22Rv1 (cell line): ENCODE results near the gene CLCC1.
A peak's percentile ranks its signal among the peaks of the same experiment; 100 is the strongest.
"Not testable (repeated sequence)": the region's sequence is repeated elsewhere in the genome, so short reads cannot be mapped to it uniquely, and the experiment has no call there.

Source experiments
- H3K27ac ChIP-seq: fragments of 450-650 bp; 2 replicates; pipeline ENCODE4 v1.5.1; 2017
- ZFX ChIP-seq: fragments of 450-650 bp; IDR thresholded peaks from 2 replicates; pipeline ENCODE4 v1.6.1; 2017; ENCODE audit warnings: antibody characterized with exemption, borderline replicate concordance
- TF ChIP-seq, protein P1 (sequence below): fragments of 450-650 bp; IDR thresholded peaks from 2 replicates; pipeline ENCODE4 v1.5.1; 2017; ENCODE audit warnings: mild to moderate bottlenecking

CLCC1 gene, protein sequence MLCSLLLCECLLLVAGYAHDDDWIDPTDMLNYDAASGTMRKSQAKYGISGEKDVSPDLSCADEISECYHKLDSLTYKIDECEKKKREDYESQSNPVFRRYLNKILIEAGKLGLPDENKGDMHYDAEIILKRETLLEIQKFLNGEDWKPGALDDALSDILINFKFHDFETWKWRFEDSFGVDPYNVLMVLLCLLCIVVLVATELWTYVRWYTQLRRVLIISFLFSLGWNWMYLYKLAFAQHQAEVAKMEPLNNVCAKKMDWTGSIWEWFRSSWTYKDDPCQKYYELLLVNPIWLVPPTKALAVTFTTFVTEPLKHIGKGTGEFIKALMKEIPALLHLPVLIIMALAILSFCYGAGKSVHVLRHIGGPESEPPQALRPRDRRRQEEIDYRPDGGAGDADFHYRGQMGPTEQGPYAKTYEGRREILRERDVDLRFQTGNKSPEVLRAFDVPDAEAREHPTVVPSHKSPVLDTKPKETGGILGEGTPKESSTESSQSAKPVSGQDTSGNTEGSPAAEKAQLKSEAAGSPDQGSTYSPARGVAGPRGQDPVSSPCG

DNA sequence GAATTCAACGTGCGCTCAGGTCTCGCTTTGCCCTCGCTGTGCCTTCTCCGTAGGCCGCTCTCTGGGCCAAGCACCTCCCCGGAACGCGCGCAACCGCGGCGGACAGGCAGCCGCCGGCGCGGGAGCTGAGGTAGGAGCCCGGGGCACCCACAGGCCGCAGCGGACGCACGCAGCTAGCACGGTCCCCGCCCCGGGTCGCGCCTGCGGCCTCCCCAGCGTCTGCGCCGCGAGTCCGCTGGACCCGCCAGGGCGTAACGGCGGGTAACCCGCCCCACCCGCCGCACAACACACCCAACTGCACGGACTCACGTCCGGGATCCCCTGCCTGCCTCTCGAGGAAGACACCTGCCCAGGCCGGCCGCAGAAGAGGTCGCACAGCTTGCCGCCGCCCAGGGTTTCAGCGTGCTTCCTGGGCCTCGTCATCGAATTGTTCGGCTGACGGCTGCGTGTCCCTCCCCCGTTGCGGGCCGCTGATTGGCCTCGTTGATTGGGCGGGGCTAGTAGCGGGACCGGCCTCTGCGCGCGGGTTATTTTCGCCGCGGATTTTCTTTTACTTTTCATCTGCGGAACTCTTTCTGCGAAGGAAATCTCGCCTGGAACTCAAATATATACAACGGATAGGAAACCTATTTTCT is at the start of gene CLCC1:
Gene CLCC1 (minus strand): TSS at position 433 of the 635 bp plus-strand sequence. CDS start 13,047 bp downstream, outside the sequence.
- TF ChIP-seq, protein P1, sequence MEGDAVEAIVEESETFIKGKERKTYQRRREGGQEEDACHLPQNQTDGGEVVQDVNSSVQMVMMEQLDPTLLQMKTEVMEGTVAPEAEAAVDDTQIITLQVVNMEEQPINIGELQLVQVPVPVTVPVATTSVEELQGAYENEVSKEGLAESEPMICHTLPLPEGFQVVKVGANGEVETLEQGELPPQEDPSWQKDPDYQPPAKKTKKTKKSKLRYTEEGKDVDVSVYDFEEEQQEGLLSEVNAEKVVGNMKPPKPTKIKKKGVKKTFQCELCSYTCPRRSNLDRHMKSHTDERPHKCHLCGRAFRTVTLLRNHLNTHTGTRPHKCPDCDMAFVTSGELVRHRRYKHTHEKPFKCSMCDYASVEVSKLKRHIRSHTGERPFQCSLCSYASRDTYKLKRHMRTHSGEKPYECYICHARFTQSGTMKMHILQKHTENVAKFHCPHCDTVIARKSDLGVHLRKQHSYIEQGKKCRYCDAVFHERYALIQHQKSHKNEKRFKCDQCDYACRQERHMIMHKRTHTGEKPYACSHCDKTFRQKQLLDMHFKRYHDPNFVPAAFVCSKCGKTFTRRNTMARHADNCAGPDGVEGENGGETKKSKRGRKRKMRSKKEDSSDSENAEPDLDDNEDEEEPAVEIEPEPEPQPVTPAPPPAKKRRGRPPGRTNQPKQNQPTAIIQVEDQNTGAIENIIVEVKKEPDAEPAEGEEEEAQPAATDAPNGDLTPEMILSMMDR = no peak
- TF ChIP-seq ZFX = peak; percentile 76; the same call in 1 of the 2 replicates
- H3K27ac ChIP-seq = peak within 1 kb of the TSS; percentile 95

DNA sequence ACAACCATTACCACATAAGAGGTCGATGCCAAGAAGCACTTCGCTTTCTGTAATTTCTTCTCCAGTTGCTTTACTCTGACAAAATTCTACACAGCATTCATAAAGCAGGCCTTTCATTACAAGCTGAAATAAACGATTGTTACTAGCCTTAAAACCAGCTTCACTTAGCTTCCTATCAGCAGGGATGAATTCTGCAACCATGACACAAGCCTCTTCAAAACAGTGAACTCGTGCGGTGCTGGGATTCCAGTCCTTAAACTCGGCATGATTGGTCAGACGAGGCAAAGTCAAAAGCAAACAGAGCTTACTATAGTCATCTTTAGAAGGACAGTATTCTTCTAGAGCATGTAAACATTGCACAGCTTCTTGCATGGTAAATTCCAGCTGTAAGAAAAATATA is 48.1 kb upstream of the CLCC1 start:
- no peak overlapping the region for H3K27ac ChIP-seq
- TF ChIP-seq, protein P1 = no peak
- no peak for TF ChIP-seq ZFX

DNA sequence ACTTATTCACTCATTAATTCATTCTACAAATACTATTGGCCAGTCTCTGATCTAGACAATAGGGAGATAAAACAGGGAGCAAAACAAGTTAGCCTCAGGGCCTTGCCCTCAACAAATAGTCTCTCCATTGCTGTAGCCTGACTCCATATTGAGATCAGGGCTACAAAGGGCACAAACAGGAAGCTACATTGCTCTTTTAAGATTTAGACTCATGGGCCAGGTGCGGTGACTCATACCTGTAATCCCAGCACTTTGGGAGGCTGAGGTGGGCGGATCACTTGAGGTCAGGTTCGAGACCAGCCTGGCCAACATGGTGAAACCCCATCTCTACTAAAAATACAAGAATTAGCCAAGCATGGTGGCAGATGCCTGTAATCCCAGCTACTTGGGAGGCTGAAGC is 33.3 kb upstream of the CLCC1 start:
- not testable (repeated sequence) for H3K27ac ChIP-seq

DNA sequence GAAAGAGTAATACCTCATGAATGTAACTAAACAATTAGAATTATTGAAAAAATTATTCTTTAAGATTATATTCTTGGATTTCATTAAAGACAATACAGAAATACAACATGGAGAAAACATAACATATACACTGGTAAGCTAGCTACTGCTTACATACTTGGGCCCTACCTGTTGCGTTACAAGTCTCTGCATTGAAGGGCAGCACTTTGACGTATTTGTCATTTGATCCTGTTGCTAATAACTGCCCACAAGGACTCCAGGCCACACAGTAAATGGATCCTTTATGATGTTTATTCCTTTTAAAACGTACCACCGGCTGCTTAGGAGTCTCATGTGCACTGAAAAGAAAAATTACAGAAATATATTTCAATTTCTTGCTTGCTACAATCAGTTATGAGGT is 19.8 kb upstream of the CLCC1 start:
- TF ChIP-seq, protein P1 = no peak
- TF ChIP-seq ZFX = no peak
- H3K27ac ChIP-seq = no peak overlapping the region

DNA sequence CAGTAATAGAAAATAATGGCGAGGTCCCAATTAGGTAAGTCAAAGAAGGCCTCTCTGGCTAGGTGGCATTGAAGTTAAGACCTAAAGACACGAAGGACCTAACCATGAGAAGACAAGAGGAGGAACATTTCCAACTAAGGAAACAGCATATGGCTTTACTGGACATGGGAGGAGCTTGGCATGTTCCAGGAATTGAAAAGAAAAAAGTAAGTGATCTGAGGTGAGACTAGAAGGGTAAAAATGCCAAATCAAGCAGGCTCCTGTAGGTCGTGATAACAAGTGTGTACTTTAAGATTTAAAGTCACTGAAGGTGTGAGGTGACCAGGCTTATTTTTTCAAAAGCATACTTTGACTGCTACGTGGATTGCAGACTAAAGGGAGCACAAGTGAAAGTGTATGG is 13.4 kb upstream of the CLCC1 start:
- no peak for TF ChIP-seq ZFX
- TF ChIP-seq, protein P1 = no peak
- H3K27ac ChIP-seq = no peak overlapping the region

DNA sequence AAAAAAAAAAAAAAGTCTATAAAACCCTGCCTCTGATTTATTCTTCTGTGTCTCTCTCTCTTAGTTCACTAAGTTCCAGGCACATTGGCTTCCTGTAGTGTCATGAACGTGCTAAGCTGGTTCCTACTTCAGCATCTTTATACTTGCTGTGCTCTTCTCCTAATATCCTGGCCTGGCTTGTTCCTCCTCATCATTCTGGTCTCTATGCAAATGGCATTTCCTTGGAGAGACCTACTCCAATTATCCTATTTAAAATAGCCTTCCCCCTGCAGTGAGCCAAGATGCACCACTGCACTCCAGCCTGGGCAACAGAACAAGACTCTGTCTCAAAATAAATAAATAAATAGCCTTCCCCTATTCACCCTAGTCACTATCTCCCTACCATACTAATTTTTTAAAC is 9.7 kb upstream of the CLCC1 start:
- no peak overlapping the region for H3K27ac ChIP-seq
- TF ChIP-seq ZFX = no peak
- TF ChIP-seq, protein P1 = no peak

DNA sequence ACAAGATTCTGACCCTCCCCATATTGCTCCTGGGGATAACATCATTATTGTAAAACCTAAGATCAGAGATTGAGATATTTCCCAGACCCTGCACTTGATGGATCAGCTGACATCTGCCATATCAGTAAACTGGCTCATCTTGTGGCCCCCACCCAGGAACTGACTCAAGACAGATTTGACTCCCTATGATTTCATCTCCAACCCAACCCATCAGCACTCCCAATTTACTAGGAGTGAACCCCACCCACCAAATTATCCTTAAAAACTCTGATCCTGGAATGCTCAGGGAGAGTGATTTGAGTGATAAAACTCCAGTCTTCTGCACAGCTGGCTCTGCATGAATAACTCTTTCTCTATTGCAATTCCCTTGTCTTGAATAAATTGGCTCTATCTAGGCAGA is 6.1 kb upstream of the CLCC1 start:
- no peak overlapping the region for H3K27ac ChIP-seq
- TF ChIP-seq ZFX = no peak
- TF ChIP-seq, protein P1 = no peak
